Heart left ventricle (tissue), 16 donors: ENCODE results near the gene TREML4. TPM values are rescaled to one million over a fixed set of nuclear protein-coding genes. Genes with fewer than 3 reads are reported as not detected.

ENCODE experiments used
- ATAC-seq, 4 donors: fragments of 200-7000 bp; cut with Tn5 transposase; one replicate each; pipeline ENCODE4 v1.9.1; 2020 to 2022; ENCODE audit warnings: moderate library complexity in 4 of 4, mild to moderate bottlenecking in 3 of 4, moderate number of reproducible peaks in 1 of 4
- DNase-seq, 5 donors: peaks; one replicate each; pipeline ENCODE4 v3.0.0-alpha.2; 2020
- H3K27ac ChIP-seq, 12 donors: fragments of 200-600 bp; sonication (generic) in 4 of 12; one replicate each; pipeline versions ENCODE4 v1.5.0 to v1.8.0; 2016 to 2022; ENCODE audit warnings: mild to moderate bottlenecking in 2 of 12
- H3K27me3 ChIP-seq, 9 donors: fragments of 200-600 bp; sonication (generic) in 2 of 9; one replicate each; pipeline versions ENCODE4 v1.5.1 to v1.8.0; 2016 to 2022; ENCODE audit warnings: mild to moderate bottlenecking in 3 of 9
- H3K36me3 ChIP-seq, 9 donors: fragments of 200-600 bp; sonication (generic) in 2 of 9; one replicate each; pipeline versions ENCODE4 v1.5.0 to v1.8.0; 2018 to 2022; ENCODE audit warnings: mild to moderate bottlenecking in 2 of 9
- H3K4me1 ChIP-seq, 12 donors: fragments of 200-600 bp; sonication (generic) in 4 of 12; one replicate each; pipeline versions ENCODE4 v1.5.0 to v1.8.0; 2016 to 2022; ENCODE audit warnings: mild to moderate bottlenecking in 3 of 12
- H3K4me3 ChIP-seq, 12 donors: fragments of 200-600 bp; sonication (generic) in 4 of 12; one replicate each; pipeline versions ENCODE4 v1.5.0 to v1.8.0; 2017 to 2022; ENCODE audit warnings: mild to moderate bottlenecking in 9 of 12, moderate library complexity in 4 of 12
- H3K9me3 ChIP-seq, 12 donors: fragments of 200-600 bp; sonication (generic) in 4 of 12; one replicate each; pipeline versions ENCODE4 v1.5.0 to v1.8.0; 2016 to 2022; ENCODE audit warnings: mild to moderate bottlenecking in 1 of 12
- CTCF ChIP-seq, 12 donors: fragments of 200-600 bp; sonication (generic) in 4 of 12; IDR thresholded peaks; one replicate each; pipeline versions ENCODE4 v1.5.0 to v1.8.0; 2018 to 2022; ENCODE audit warnings: antibody characterized with exemption in 12 of 12, mild to moderate bottlenecking in 5 of 12
- POLR2A ChIP-seq, 2 donors: fragments of 450-650 bp; IDR thresholded peaks; one replicate each; pipeline ENCODE4 v1.6.1; 2017; ENCODE audit warnings: antibody characterized with exemption in 2 of 2, mild to moderate bottlenecking in 2 of 2, moderate library complexity in 2 of 2
- WGBS, 4 donors: extraction: QIAGEN DNeasy Blood & Tissue Kit in 2 of 4; methylation state at CpG; one replicate each; pipeline versions ENCODE4 v1.1.5 to v1.1.7; 2013 to 2018; 5-methylcytosine and 5-hydroxymethylcytosine counted together
- intact Hi-C, 10 donors: fragments of 100-400 bp; cut with DNase I; formaldehyde crosslinking; loops; one replicate each; pipeline versions ENCODE4 v1.11.1 to v1.14.2; 2022
- polyA plus RNA-seq, 2 donors: library from polyadenylated mRNA; stranded (reverse); fragments of 200-250 nt; gene quantifications; one replicate each; pipeline ENCODE4 v1.2.3, GENCODE V29; 2013
- total RNA-seq, 9 donors: library from RNA; depleted of rRNA in 2 of 9; stranded (reverse); fragments of >200 nt in 2 of 9; fragmentation: NEBNext Ultra II Directional in 3 of 9; extraction: Animal tissue kit (Norgen Biotek cat#: 25700) in 3 of 9; gene quantifications; one replicate each; pipeline versions ENCODE4 v1.1.0 to v1.2.4, GENCODE V29; 2016 to 2023
- donor health status: ischemic (EF 13 %, LVEDD 7.1; RV severe dilation, severe dysfunction).
- donor health status: healthy with polysubstance abuse.
- donor health status: DM: no; HTN: yes; CAD: no.
- donor health status: DM: no; HTN: no; CAD: no.
- donor health status: ischemic (EF 25% LVEDD 6.9; RV normal size, moderate dysfunction).
- donor health status: ischemic (EF 25% LVEDD 5.7; RV mildly dilated, moderate dysfunction).
- donor health status: healthy.
- donor health status: DM: yes; HTN: yes; CAD: no.
- donor health status: ischemic (EF 35%, LVEDD 5.7; RV mildly dilated, moderate dysfunction).
- donor health status: nonischemic (EF 11% LVEDD 7.7; RV severe dilation, severe dysfunction).
- donor health status: DM: yes; HTN: yes; CAD: no.
- donor health status: PGD.
- donor health status: ischemic (EF 29% LVEDD 5.4; RV normal size, mild dysfunction).
- donor health status: nonischemic (EF 23%, LVEDD 6.1; RV moderate dilation, normal function).

TREML4 gene
- total and polyA plus RNA-seq, 11 donors: 0.07 TPM; not detected in 10

- ATAC-seq (no peak), DNase-seq (no peak)
- Histone ChIP-seq H3K36me3 (no peaks in the 10 kb centered on the region), H3K4me3 (no peak overlapping the region), H3K9me3 (no peaks in the 10 kb centered on the region), H3K4me1 (no peaks in the 10 kb centered on the region), H3K27me3 (peaks cover 0 to 16% (median 0%) of the 10 kb centered on the region in 9 donors), H3K27ac (no peak overlapping the region)
- TF ChIP-seq CTCF (IDR thresholded peaks at IDR 0.05) (no peak), POLR2A (IDR thresholded peaks at IDR 0.05) (no peak)
- intact Hi-C loops: no loop called here
- WGBS, 4 donors: 63 to 75% (median 68%) methylated on average over 7 of the region's 7 CpGs
These were observed 19.6 kb upstream of the TREML4 start for GRCh38 chr6:41208439-41209106.

GRCh38 chr6:41209547-41210320 is 18.4 kb upstream of the TREML4 start:
- Histone ChIP-seq H3K36me3 (no peaks in the 10 kb centered on the region), H3K9me3 (peaks cover 0 to 7% (median 0%) of the 10 kb centered on the region in 12 donors), H3K4me1 (no peaks in the 10 kb centered on the region), H3K27me3 (peaks cover 0 to 18% (median 0%) of the 10 kb centered on the region in 9 donors), H3K4me3 (no peak overlapping the region), H3K27ac (no peak overlapping the region)
- DNase-seq (no peak), ATAC-seq (no peak)
- 71 to 75% (median 74%) methylated on average over 5 of the region's 5 CpGs for WGBS, 4 donors
- intact Hi-C loops: no loop called here
- no peak for TF ChIP-seq CTCF (IDR thresholded peaks at IDR 0.05)
- no peak for TF ChIP-seq POLR2A (IDR thresholded peaks at IDR 0.05)

- no peak for DNase-seq
- H3K9me3 ChIP-seq: peaks cover 0 to 14% (median 1%) of the 10 kb centered on the region in 12 donors
- no peak overlapping the region for H3K4me3 ChIP-seq
- TF ChIP-seq POLR2A (IDR thresholded peaks at IDR 0.05) (no peak), CTCF (IDR thresholded peaks at IDR 0.05) (no peak)
- H3K27ac ChIP-seq: no peak overlapping the region
- intact Hi-C loops: no loop called here
- no peak for ATAC-seq
- 82 to 86% (median 85%) methylated on average over 9 of the region's 9 CpGs for WGBS, 4 donors
- no peaks in the 10 kb centered on the region for H3K36me3 ChIP-seq
- peaks cover 0 to 13% (median 0%) of the 10 kb centered on the region in 9 donors for H3K27me3 ChIP-seq
- no peaks in the 10 kb centered on the region for H3K4me1 ChIP-seq
These were observed 13.4 kb upstream of the TREML4 start for GRCh38 chr6:41214559-41215238.

- H3K4me1 ChIP-seq: no peaks in the 10 kb centered on the region
These were observed 12.4 kb upstream of the TREML4 start for GRCh38 chr6:41215777-41216176.

More at GRCh38 chr6:41215777-41216176, 12.4 kb upstream of the TREML4 start:
- H3K4me3 ChIP-seq: no peak overlapping the region
- H3K36me3 ChIP-seq: no peaks in the 10 kb centered on the region
- DNase-seq (no peak), ATAC-seq (no peak)
- no peak overlapping the region for H3K27ac ChIP-seq
- no peak for TF ChIP-seq CTCF (IDR thresholded peaks at IDR 0.05)
- no peak for TF ChIP-seq POLR2A (IDR thresholded peaks at IDR 0.05)
- peaks cover 0 to 25% (median 3%) of the 10 kb centered on the region in 12 donors for H3K9me3 ChIP-seq
- intact Hi-C loops: no loop called here
- WGBS, 4 donors: 71 to 86% (median 84%) methylated on average over 5 of the region's 5 CpGs
- peaks cover 0 to 11% (median 0%) of the 10 kb centered on the region in 9 donors for H3K27me3 ChIP-seq
